GM18868 (cell line): ENCODE results near the gene CRY2.

Source experiments
- ATAC-seq: cut with Tn5 transposase; IDR thresholded peaks from one replicate; pipeline ENCODE4 v1.9.1; 2021; ENCODE audit warnings: mild to moderate bottlenecking, moderate library complexity; ENCODE audit not compliant: unreplicated experiment

The CRY2 gene

GRCh38 chr11:45847911-45848316 is 639 bp downstream of the CRY2 start:
- peak; percentile 14 for ATAC-seq

DNA sequence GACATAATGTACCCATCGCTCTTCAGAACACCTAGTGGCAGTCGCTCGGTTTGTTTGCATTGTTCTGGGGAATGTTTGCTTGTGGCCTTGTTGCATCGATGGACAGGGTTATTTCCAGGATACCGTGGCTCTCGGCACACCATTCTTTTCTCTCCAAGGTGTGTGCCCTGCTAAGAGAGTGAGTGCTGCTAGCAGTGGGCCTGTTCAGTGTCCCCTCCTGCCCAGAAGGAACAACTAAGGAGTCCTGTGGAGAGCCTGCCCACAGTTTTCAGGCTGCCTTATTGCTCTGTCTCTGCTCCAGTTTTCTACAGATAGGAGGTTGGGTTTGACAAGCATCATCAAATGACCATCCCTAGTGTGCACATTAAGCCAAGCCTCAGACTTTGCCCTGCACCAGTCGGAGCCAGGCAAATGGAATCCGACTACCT is 1.4 kb downstream of the CRY2 start:
- ATAC-seq = no peak

GRCh38 chr11:45850446-45850845 is 3.2 kb downstream of the CRY2 start:
- ATAC-seq = no peak

- ATAC-seq = no peak
Observed at GRCh38 chr11:45851228-45851627, 4.0 kb downstream of the CRY2 start.

GRCh38 chr11:45852018-45852711 is 4.9 kb downstream of the CRY2 start:
- peak; percentile 27 for ATAC-seq

- ATAC-seq = peak; percentile 63
Observed at GRCh38 chr11:45852712-45853101, 5.4 kb downstream of the CRY2 start.

DNA sequence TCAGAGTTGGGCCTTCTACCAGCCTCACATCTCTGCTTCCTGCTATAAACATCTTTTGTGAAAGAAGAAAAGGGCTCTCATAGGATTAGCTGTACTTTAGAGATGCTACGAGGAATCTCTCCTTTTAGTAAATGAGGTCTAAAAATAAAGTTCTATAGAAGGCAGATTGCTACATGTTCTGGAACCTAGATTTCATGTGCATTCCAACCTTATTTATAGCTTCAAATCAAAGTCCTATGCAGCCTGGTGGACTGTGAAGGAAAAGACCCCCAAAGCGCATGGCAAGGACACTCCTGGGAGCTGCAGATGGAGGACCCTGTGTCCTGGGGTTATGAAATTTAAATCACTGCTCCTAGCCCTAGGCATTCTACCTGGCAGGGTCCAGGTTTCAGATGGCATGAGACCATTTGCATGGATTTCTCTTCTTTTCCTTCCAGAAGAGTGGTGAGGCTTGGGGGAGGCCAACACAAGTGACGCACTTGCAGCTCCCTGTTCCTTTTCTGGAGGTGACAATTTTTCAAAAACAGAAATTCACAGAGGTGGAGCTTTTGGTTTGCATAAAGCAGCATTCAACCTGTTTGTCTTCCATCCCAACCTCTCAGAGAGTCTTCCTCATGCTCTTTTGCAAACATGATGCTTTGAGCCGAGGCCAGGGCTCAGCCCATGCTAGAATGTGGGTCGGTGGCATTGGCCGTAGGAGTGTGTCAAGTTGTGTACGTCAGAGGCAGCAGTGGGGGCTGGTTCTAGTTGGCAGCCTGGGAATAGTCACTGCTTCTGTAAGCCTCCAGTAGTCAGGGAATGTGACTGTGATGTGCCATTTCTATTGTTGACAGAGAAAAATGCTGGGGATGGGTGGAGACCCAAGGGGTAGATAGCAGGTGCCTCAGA is 6.3 kb downstream of the CRY2 start:
- ATAC-seq = no peak

DNA sequence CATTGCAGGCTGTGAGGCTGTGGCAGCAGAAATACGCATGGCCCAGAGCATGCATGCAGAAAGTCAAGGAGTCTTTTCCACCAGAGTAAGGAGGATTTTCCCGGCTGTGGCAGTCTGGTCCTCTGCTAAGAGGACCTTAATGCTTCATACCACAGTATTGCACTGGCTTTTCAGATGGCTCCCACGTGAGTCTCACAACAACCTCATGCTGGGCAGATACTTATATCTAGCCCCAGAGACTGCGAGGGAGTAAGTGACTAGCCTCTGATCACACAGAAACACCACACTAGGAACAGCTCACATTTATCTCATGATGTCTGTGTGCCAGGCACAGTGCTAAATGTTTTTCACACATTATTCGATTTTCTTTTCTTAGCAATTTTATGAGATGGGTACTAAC is 8.0 kb downstream of the CRY2 start:
- no peak for ATAC-seq

- ATAC-seq = no peak
Observed at GRCh38 chr11:45856044-45856468, 8.8 kb downstream of the CRY2 start.

- no peak for ATAC-seq
Observed at GRCh38 chr11:45857961-45858474, 10.7 kb downstream of the CRY2 start.

GRCh38 chr11:45858751-45859398 is 11.6 kb downstream of the CRY2 start:
- no peak for ATAC-seq

- ATAC-seq = no peak
Observed at GRCh38 chr11:45859661-45860140, 12.4 kb downstream of the CRY2 start.

GRCh38 chr11:45860348-45860747 is 13.1 kb downstream of the CRY2 start:
- ATAC-seq = no peak

GRCh38 chr11:45860764-45861510 is 13.7 kb downstream of the CRY2 start:
- ATAC-seq = no peak

- ATAC-seq = no peak
Observed at GRCh38 chr11:45864041-45864440, 16.8 kb downstream of the CRY2 start.

DNA sequence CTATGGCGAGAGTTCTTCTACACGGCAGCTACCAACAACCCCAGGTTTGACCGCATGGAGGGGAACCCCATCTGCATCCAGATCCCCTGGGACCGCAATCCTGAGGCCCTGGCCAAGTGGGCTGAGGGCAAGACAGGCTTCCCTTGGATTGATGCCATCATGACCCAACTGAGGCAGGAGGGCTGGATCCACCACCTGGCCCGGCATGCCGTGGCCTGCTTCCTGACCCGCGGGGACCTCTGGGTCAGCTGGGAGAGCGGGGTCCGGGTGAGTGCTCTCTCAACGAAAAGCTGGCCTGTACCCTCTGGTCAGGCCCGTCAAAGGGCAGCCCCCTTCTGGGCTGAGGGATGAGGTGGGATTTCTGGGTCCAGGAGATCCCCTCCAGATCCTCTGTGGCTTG is 22.3 kb downstream of the CRY2 start:
- no peak for ATAC-seq

DNA sequence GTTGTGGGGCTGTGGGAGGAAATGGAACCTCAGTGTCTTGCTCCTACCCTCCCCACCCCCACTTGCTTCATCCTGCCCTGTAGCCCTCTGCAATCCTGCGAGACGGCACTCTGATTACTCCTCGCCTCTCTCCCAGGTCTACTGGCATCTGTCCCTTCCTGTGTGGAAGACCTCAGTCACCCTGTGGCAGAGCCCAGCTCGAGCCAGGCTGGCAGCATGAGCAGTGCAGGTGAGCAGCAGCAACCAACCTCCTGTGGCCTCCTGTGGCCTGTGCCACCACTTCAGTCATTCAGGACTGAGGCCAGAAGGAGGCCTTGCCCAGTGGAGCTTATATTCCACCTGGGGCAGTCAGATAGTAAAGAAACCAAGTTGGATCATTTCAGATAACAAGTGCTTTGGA is 23.4 kb downstream of the CRY2 start:
- no peak for ATAC-seq

DNA sequence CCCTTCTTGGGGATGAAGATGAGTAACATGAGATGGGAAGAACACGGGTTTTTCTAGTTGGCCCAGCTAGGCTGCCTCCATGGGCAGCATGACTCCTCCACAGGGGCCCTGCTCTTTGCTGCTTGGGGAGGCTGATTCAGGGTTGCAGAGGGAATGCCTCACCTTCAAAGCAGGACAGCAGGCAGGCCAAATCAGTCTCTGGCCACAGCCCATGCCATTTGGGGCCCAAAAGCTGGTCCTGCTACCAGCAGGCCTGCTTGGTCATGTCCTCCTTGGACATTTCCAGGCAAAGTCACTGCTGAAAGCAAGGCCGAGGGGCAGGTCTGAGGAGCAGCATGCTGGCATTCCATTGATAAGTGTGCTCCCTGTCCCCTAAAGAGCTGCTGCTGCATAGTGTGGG is 24.4 kb downstream of the CRY2 start:
- ATAC-seq = no peak

DNA sequence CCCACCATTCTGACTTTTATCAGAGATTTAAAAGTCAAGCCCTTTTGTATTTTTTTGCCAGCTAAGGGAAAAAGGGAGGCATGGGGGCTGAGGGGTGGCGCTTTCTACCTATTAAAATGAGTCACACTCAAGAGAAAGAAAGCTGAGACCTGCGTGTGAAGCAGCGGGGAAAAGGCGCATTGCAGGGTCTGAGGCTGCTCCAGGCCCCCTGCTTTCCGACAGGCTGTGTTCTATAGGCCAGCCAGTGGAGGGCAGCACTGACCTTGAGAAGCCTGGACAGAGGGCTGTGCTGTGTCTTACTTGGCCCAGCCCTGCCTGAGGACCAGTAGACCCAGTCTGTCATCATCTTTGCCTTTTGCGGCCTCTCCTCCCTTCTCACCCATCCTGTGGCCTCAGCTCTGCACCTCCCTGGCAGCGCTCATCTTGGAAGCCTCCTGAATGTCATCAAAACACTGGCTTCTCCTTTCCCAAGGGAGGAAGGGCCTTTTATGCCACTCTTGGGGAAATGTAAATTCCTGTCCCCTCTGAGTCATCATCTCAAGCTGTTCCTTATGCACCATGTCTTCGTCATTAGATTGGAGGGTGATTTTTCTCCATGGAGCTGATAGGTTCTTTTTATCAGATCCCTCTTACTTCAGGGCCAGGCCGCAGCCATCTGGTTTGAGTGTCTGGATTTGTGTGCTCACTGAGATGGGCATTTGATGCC is 25.5 kb downstream of the CRY2 start:
- ATAC-seq = peak; percentile 42

DNA sequence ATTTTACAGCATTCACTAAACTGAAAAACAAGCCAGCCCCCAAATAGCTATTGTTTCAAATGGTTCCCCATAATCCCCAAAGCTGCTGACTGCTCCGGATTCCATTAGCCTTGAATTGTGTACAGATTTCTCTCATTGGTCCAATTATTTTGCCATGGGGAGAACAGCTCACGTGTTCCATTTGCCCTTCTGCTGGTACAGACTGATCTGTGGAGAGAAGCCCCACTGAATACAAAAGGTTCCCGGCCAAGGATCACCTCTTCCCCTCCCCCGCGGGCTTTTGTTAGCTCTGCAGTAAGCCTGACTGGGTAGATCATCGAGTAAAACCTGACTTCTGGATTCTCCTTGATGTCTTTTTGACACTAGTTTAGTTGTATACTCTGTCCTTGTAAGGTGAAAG is 29.1 kb downstream of the CRY2 start:
- ATAC-seq = no peak
